ENCODE data around the gene CAAP1.

The CAAP1 gene

GRCh38 chr9:26892251-26893029, at the start of gene CAAP1:
CAAP1 (minus strand) TSS chr9:26892802; CDS start chr9:26892715, 87 bp downstream.
- Histone ChIP-seq H3K9me3 (ENCODE audit: severe bottlenecking) (no peaks in the 10 kb centered on the region), H3K4me1 (ENCODE audit: insufficient read depth, poor library complexity, severe bottlenecking) (peaks cover 2% of the 10 kb centered on the region), H3K27ac (ENCODE audit: poor library complexity, severe bottlenecking) (peak within 1 kb of the TSS; percentile 84), H3K36me3 (ENCODE audit: low read depth) (peaks cover 13% of the 10 kb centered on the region), H3K4me3 (ENCODE audit: severe bottlenecking) (peak within 1 kb of the TSS; percentile 91), H3K27me3 (ENCODE audit: insufficient read depth, poor library complexity, severe bottlenecking) (no peaks in the 10 kb centered on the region)
- DNase-seq (ENCODE audit: low spot score) (peak; percentile 94), ATAC-seq (ENCODE audit: low read depth) (peak; percentile 94)
- TF ChIP-seq CTCF (IDR thresholded peaks at IDR 0.05; ENCODE audit: poor library complexity, severe bottlenecking) = peak; percentile 54

- Histone ChIP-seq H3K4me3 (ENCODE audit: severe bottlenecking) (no peak overlapping the region), H3K27me3 (ENCODE audit: insufficient read depth, poor library complexity, severe bottlenecking) (no peaks in the 10 kb centered on the region), H3K27ac (ENCODE audit: poor library complexity, severe bottlenecking) (no peak overlapping the region), H3K9me3 (ENCODE audit: severe bottlenecking) (no peaks in the 10 kb centered on the region), H3K4me1 (ENCODE audit: insufficient read depth, poor library complexity, severe bottlenecking) (peaks cover 5% of the 10 kb centered on the region), H3K36me3 (ENCODE audit: low read depth) (peaks cover 30% of the 10 kb centered on the region)
- DNase-seq (ENCODE audit: low spot score) (no peak), ATAC-seq (ENCODE audit: low read depth) (no peak)
- TF ChIP-seq CTCF (IDR thresholded peaks at IDR 0.05; ENCODE audit: poor library complexity, severe bottlenecking) = no peak
Measured at GRCh38 chr9:26940779-26941178, 48.2 kb upstream of the CAAP1 start.

- Histone ChIP-seq H3K4me1 (ENCODE audit: insufficient read depth, poor library complexity, severe bottlenecking) (peaks cover 5% of the 10 kb centered on the region), H3K27me3 (ENCODE audit: insufficient read depth, poor library complexity, severe bottlenecking) (no peaks in the 10 kb centered on the region), H3K9me3 (ENCODE audit: severe bottlenecking) (no peaks in the 10 kb centered on the region), H3K36me3 (ENCODE audit: low read depth) (peaks cover 34% of the 10 kb centered on the region), H3K27ac (ENCODE audit: poor library complexity, severe bottlenecking) (no peak overlapping the region), H3K4me3 (ENCODE audit: severe bottlenecking) (no peak overlapping the region)
- no peak for TF ChIP-seq CTCF (IDR thresholded peaks at IDR 0.05; ENCODE audit: poor library complexity, severe bottlenecking)
- no peak for DNase-seq (ENCODE audit: low spot score)
- no peak for ATAC-seq (ENCODE audit: low read depth)
Measured at GRCh38 chr9:26939955-26940711, 47.5 kb upstream of the CAAP1 start.

DNA sequence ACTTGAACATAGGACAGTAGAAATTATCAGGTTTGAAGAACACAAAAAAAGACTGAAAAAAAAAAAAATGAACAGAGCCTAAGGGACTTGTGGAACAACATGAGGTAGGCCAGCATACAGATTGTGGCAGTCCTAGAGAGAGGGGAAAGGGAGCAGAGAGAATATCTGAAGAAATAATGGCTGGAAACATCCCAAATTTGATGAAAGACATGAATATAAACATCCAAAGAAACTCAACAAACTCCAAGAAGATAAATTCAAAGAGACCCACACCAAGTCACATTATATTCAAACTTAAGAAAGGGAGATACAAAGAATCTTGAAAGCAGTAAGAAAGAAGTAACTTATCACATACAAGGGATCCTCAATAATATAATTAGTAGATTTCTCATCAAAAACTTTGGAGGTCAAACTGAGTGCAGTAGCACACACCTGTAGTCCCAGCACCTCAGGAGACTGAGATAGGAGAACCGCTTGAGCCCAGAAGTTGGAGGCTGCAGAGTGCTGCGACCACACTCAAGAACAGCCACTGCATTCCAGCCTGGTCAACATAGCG, 45.3 kb upstream of the CAAP1 start:
- no peak for DNase-seq (ENCODE audit: low spot score)
- no peak overlapping the region for H3K4me3 ChIP-seq (ENCODE audit: severe bottlenecking)
- H3K27me3 ChIP-seq (ENCODE audit: insufficient read depth, poor library complexity, severe bottlenecking) = no peaks in the 10 kb centered on the region
- peaks cover 35% of the 10 kb centered on the region for H3K36me3 ChIP-seq (ENCODE audit: low read depth)
- no peaks in the 10 kb centered on the region for H3K4me1 ChIP-seq (ENCODE audit: insufficient read depth, poor library complexity, severe bottlenecking)
- ATAC-seq (ENCODE audit: low read depth) = no peak
- H3K9me3 ChIP-seq (ENCODE audit: severe bottlenecking) = no peaks in the 10 kb centered on the region
- H3K27ac ChIP-seq (ENCODE audit: poor library complexity, severe bottlenecking) = no peak overlapping the region
- no peak for TF ChIP-seq CTCF (IDR thresholded peaks at IDR 0.05; ENCODE audit: poor library complexity, severe bottlenecking)

Data from RWPE2 (cell line).